H9 (cell line): ENCODE data around the gene MUC5AC. TPM values are rescaled to one million over a fixed set of nuclear protein-coding genes. Genes with fewer than 3 reads are reported as not detected.

Source experiments
- DNase-seq: peaks from one replicate; pipeline ENCODE4 v3.0.0-alpha.2; 2017
- H2AFZ ChIP-seq: one replicate; pipeline ENCODE4 v1.6.1; 2013; ENCODE audit warnings: mild to moderate bottlenecking, low read length, control low read depth, moderate library complexity
- H2AK5ac ChIP-seq: 2 replicates; pipeline ENCODE4 v1.6.1; 2013; ENCODE audit warnings: low read length, control low read depth, mixed read lengths; ENCODE audit not compliant: insufficient read length
- H2BK120ac ChIP-seq: one replicate; pipeline ENCODE4 v1.6.1; 2013; ENCODE audit warnings: low read depth, mild to moderate bottlenecking, low read length, control low read depth, inconsistent platforms; ENCODE audit not compliant: poor library complexity, severe bottlenecking
- H2BK12ac ChIP-seq: 2 replicates; pipeline ENCODE4 v1.6.1; 2013; ENCODE audit warnings: low read length, control low read depth, mixed read lengths, low read depth; ENCODE audit not compliant: insufficient read length
- H2BK15ac ChIP-seq: 2 replicates; pipeline ENCODE4 v1.6.1; 2013; ENCODE audit warnings: low read depth, low read length, control low read depth
- H2BK20ac ChIP-seq: one replicate; pipeline ENCODE4 v1.6.1; 2013; ENCODE audit warnings: low read depth, mild to moderate bottlenecking, low read length, control low read depth, inconsistent platforms; ENCODE audit not compliant: poor library complexity, severe bottlenecking
- H2BK5ac ChIP-seq: 2 replicates; pipeline ENCODE4 v1.6.1; 2013; ENCODE audit warnings: low read length, control low read depth, mixed read lengths; ENCODE audit not compliant: insufficient read length
- H3K14ac ChIP-seq: 2 replicates; pipeline ENCODE4 v1.6.1; 2013; ENCODE audit warnings: low read length, control low read depth; ENCODE audit not compliant: insufficient read depth
- H3K18ac ChIP-seq: 2 replicates; pipeline ENCODE4 v1.6.1; 2013; ENCODE audit warnings: low read depth, mild to moderate bottlenecking, mixed read lengths, low read length, control low read depth; ENCODE audit not compliant: insufficient read length
- H3K23ac ChIP-seq: 2 replicates; pipeline ENCODE4 v1.6.1; 2013; ENCODE audit warnings: low read length, control low read depth, mixed read lengths, low read depth; ENCODE audit not compliant: insufficient read length
- H3K23me2 ChIP-seq: 2 replicates; pipeline ENCODE4 v1.6.1; 2013; ENCODE audit warnings: low read depth, mild to moderate bottlenecking, mixed read lengths, low read length, control low read depth; ENCODE audit not compliant: insufficient read length, poor library complexity, severe bottlenecking
- H3K27ac ChIP-seq: 2 replicates; pipeline ENCODE4 v1.5.1; 2013; ENCODE audit warnings: low read length, control low read depth, mixed read lengths, low read depth; ENCODE audit not compliant: insufficient read length
- H3K27me3 ChIP-seq: 2 replicates; pipeline ENCODE4 v1.6.1; 2013; ENCODE audit warnings: low read length, control low read depth, inconsistent platforms; ENCODE audit not compliant: insufficient read depth
- H3K4ac ChIP-seq: 2 replicates; pipeline ENCODE4 v1.6.1; 2013; ENCODE audit warnings: low read depth, mild to moderate bottlenecking, control low read depth, inconsistent platforms, low read length, moderate library complexity
- H3K4me1 ChIP-seq: 2 replicates; pipeline ENCODE4 v1.6.1; 2013; ENCODE audit warnings: low read length, control low read depth, inconsistent platforms; ENCODE audit not compliant: insufficient read depth
- H3K4me2 ChIP-seq: 2 replicates; pipeline ENCODE4 v1.6.1; 2013; ENCODE audit warnings: low read length, control low read depth, mixed read lengths; ENCODE audit not compliant: insufficient read length, insufficient read depth
- H3K56ac ChIP-seq: 2 replicates; pipeline ENCODE4 v1.6.1; 2013; ENCODE audit warnings: low read depth, mild to moderate bottlenecking, mixed read lengths, low read length, control low read depth; ENCODE audit not compliant: insufficient read length
- H3K79me1 ChIP-seq: 2 replicates; pipeline ENCODE4 v1.6.1; 2013; ENCODE audit warnings: low read depth, mild to moderate bottlenecking, moderate library complexity, low read length, control low read depth, inconsistent platforms; ENCODE audit not compliant: insufficient read depth, poor library complexity, severe bottlenecking
- H3K79me2 ChIP-seq: 2 replicates; pipeline ENCODE4 v1.6.1; 2013; ENCODE audit warnings: low read length, control low read depth, inconsistent platforms; ENCODE audit not compliant: insufficient read depth
- H3K9ac ChIP-seq: 2 replicates; pipeline ENCODE4 v1.6.1; 2013; ENCODE audit warnings: low read length, control low read depth, mixed read lengths; ENCODE audit not compliant: insufficient read length; ENCODE audit errors: extremely low read depth
- H3K9me3 ChIP-seq: one replicate; pipeline ENCODE4 v1.6.1; 2013; ENCODE audit warnings: low read depth, low read length, inconsistent platforms; ENCODE audit not compliant: control insufficient read depth
- H3T11ph ChIP-seq: one replicate; pipeline ENCODE4 v1.6.1; 2013; ENCODE audit warnings: mild to moderate bottlenecking, low read length, control low read depth, inconsistent platforms
- H4K20me1 ChIP-seq: one replicate; pipeline ENCODE4 v1.6.1; 2013; ENCODE audit not compliant: control insufficient read depth, insufficient read length, insufficient read depth
- H4K5ac ChIP-seq: 2 replicates; pipeline ENCODE4 v1.6.1; 2013; ENCODE audit warnings: low read depth, mild to moderate bottlenecking, mixed read lengths, low read length, control low read depth; ENCODE audit not compliant: insufficient read length
- H4K8ac ChIP-seq: replicated peaks from 2 replicates; pipeline ENCODE4 v1.6.1; 2013; ENCODE audit warnings: low read length, control low read depth, mixed read lengths, low read depth; ENCODE audit not compliant: insufficient read length
- H4K91ac ChIP-seq: 2 replicates; pipeline ENCODE4 v1.6.1; 2013; ENCODE audit warnings: low read depth, mild to moderate bottlenecking, moderate library complexity, mixed read lengths, low read length, control low read depth; ENCODE audit not compliant: insufficient read length
- H3K27ac Mint-ChIP-seq, 3 experiments: 2 replicates in 2 of 3; 3 replicates in 1 of 3; pipeline ENCODE4 v1.8.0; 2020 to 2021; ENCODE audit warnings: mixed read lengths in 3 of 3, mild to moderate bottlenecking in 1 of 3, moderate library complexity in 1 of 3
- H3K27me3 Mint-ChIP-seq: 2 replicates; pipeline ENCODE4 v1.8.0; 2021; ENCODE audit warnings: low read depth, mild to moderate bottlenecking, moderate library complexity, mixed read lengths
- H3K36me3 Mint-ChIP-seq, 3 experiments: 2 replicates in 2 of 3; 3 replicates in 1 of 3; pipeline ENCODE4 v1.8.0; 2020 to 2021; ENCODE audit warnings: low read depth in 3 of 3, mixed read lengths in 3 of 3; ENCODE audit not compliant: insufficient read depth in 1 of 3
- H3K4me1 Mint-ChIP-seq, 2 experiments: 2 replicates each; pipeline ENCODE4 v1.8.0; 2020; ENCODE audit warnings: mixed read lengths in 2 of 2
- H3K4me3 Mint-ChIP-seq, 2 experiments: 2 replicates in 1 of 2; 3 replicates in 1 of 2; pipeline ENCODE4 v1.8.0; 2020 to 2021; ENCODE audit warnings: mild to moderate bottlenecking in 2 of 2, mixed read lengths in 2 of 2, moderate library complexity in 1 of 2
- H3K9me3 Mint-ChIP-seq, 2 experiments: 2 replicates in 1 of 2; 3 replicates in 1 of 2; pipeline ENCODE4 v1.8.0; 2020; ENCODE audit warnings: mild to moderate bottlenecking in 2 of 2, mixed read lengths in 2 of 2, moderate library complexity in 1 of 2
- CTCF ChIP-seq: fragments of 200-600 bp; sonication (generic); conservative IDR thresholded peaks from 3 replicates; pipeline ENCODE4 v1.8.0; 2021; ENCODE audit warnings: antibody characterized with exemption, mild to moderate bottlenecking
- WGBS: extraction: QIAGEN DNeasy Blood & Tissue Kit; methylation state at CpG from one replicate; pipeline ENCODE4 v1.1.7; 2013; ENCODE audit warnings: missing lambda C conversion rate, low lambda C conversion rate, mixed read lengths; ENCODE audit not compliant: insufficient read length; ENCODE audit errors: extremely low coverage; 5-methylcytosine and 5-hydroxymethylcytosine counted together
- total RNA-seq: library from RNA; stranded (reverse); gene quantifications from 2 replicates; pipeline ENCODE4 v1.2.1, GENCODE V29; 2021

The MUC5AC gene
- total RNA-seq, 1 experiment from 2014 or later = not detected

- Histone ChIP-seq H4K20me1 (no peaks in the 10 kb centered on the region), H2AFZ (no peak overlapping the region), H3K4me1 (no peaks in the 10 kb centered on the region), H3K4me2 (no peak overlapping the region), H3K14ac (no peak overlapping the region; the same call in 1 of the 2 replicates), H2BK20ac (no peak overlapping the region), H3K23me2 (no peaks in the 10 kb centered on the region), H2BK120ac (no peak overlapping the region), H3K9ac (no peak overlapping the region), H4K5ac (no peak overlapping the region), H2BK15ac (no peak overlapping the region), H2BK12ac (no peak overlapping the region), H2BK5ac (no peak overlapping the region), H3K27me3 (no peaks in the 10 kb centered on the region), H3K18ac (no peak overlapping the region), H3K9me3 (no peaks in the 10 kb centered on the region), H4K8ac (no peak overlapping the region), H3K79me1 (no peaks in the 10 kb centered on the region), H4K91ac (no peak overlapping the region), H3K79me2 (no peaks in the 10 kb centered on the region), H3K27ac (no peak overlapping the region), H3K56ac (no peak overlapping the region), H3K4ac (no peak overlapping the region), H3T11ph (no peak overlapping the region), H3K23ac (no peak overlapping the region), H2AK5ac (no peak overlapping the region)
- peaks cover 16% of the 10 kb centered on the region for H3K27me3 Mint-ChIP-seq
- H3K4me3 Mint-ChIP-seq = no peak overlapping the region
- peaks cover 2 to 3% of the 10 kb centered on the region in 2 experiments; a peak in 2 of 4 replicates for H3K4me1 Mint-ChIP-seq
- H3K9me3 Mint-ChIP-seq = peaks cover 2 to 3% of the 10 kb centered on the region in 2 experiments; a peak in 3 of 5 replicates
- H3K36me3 Mint-ChIP-seq = no peaks in the 10 kb centered on the region
- no CpG with 5 or more reads among the region's 17 CpGs for WGBS
- DNase-seq = no peak
- H3K27ac Mint-ChIP-seq = peak overlapping the region in 1 of 3 experiments; percentile 55; a peak in 1 of 7 replicates
- TF ChIP-seq CTCF = no peak
Measured at GRCh38 chr11:1119604-1120146, 38.1 kb upstream of the MUC5AC start.
